CD1c-positive myeloid dendritic cell (primary cell): ENCODE data around the gene USP17L19.
"Not testable (repeated sequence)": the region's sequence is repeated elsewhere in the genome, so short reads cannot be mapped to it uniquely, and the experiment has no call there.

ENCODE experiments used
- DNase-seq: peaks from one replicate; pipeline ENCODE4 v3.0.0-alpha.2; 2016; ENCODE audit errors: extremely low spot score

The USP17L19 gene, protein sequence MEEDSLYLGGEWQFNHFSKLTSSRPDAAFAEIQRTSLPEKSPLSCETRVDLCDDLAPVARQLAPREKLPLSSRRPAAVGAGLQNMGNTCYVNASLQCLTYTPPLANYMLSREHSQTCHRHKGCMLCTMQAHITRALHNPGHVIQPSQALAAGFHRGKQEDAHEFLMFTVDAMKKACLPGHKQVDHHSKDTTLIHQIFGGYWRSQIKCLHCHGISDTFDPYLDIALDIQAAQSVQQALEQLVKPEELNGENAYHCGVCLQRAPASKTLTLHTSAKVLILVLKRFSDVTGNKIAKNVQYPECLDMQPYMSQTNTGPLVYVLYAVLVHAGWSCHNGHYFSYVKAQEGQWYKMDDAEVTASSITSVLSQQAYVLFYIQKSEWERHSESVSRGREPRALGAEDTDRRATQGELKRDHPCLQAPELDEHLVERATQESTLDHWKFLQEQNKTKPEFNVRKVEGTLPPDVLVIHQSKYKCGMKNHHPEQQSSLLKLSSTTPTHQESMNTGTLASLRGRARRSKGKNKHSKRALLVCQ

GRCh38 chr4:9253078-9253477 lies at the start of gene USP17L19:
Gene USP17L19 (plus strand): TSS chr4:9253378. CDS start chr4:9253378, 0 bp downstream.
- DNase-seq = not testable (repeated sequence)

DNA sequence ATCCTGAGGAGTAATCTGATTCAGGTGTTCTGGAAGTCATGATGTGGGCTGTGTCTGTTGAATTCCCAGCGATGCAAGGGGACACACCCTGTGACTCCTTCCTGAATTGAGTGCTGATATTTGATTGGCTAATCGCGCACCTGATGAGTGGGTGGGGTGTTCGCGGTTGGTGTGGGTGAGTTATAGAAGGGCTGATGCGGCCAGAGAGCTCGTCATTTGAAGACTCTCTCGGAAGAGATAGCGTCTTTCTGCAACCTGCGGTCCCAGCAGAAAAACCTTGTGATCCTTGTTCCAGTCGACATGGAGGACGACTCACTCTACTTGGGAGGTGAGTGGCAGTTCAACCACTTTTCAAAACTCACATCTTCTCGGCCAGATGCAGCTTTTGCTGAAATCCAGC lies 42.8 kb upstream of the USP17L19 start, which contains the start of gene USP17L10:
USP17L10 (plus strand) TSS at position 301 of the 400 bp plus-strand sequence; CDS start at position 301, 0 bp downstream.
- DNase-seq = not testable (repeated sequence)

DNA sequence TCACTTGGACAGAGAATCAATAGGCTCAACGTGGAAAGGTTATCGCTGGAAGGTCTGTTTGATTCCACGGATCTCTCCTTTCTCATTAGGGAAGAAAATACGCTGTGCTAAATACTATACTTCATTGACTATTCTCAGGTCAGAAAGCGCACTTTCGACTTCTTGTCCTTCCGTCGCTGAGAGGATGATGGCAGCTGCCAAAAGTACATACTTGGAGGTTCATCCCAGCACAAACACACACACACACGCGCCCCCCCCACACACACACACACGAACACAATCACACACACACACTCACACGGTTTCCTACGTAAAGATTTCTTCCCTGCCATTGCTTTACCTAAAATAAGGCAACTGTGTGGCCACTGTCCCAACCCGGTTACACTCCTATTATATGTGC lies 38.5 kb upstream of the USP17L19 start:
- DNase-seq = not testable (repeated sequence)

DNA sequence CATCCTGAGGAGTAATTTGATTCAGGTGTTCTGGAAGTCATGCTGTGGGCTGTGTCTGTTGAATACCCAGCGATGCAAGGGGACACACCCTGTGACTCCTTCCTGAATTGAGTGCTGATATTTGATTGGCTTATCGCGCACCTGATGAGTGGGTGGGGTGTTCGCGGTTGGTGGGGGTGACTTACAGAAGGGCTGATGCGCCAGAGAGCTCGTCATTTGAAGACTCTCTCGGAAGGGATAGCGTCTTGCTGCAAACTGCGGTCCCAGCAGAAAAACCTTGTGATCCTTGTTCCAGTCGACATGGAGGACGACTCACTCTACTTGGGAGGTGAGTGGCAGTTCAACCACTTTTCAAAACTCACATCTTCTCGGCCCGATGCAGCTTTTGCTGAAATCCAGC lies 38.1 kb upstream of the USP17L19 start, which contains the start of gene USP17L11:
USP17L11 (plus strand) TSS at position 301 of the 400 bp plus-strand sequence; CDS start at position 301, 0 bp downstream.
- DNase-seq = not testable (repeated sequence)

DNA sequence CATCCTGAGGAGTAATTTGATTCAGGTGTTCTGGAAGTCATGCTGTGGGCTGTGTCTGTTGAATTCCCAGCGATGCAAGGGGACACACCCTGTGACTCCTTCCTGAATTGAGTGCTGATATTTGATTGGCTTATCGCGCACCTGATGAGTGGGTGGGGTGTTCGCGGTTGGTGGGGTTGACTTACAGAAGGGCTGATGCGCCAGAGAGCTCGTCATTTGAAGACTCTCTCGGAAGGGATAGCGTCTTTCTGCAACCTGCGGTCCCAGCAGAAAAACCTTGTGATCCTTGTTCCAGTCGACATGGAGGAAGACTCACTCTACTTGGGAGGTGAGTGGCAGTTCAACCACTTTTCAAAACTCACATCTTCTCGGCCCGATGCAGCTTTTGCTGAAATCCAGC lies 33.3 kb upstream of the USP17L19 start, which contains the start of gene USP17L12:
USP17L12 (plus strand) TSS at position 301 of the 400 bp plus-strand sequence; CDS start at position 301, 0 bp downstream.
- DNase-seq = not testable (repeated sequence)

GRCh38 chr4:9224596-9224995 lies 28.6 kb upstream of the USP17L19 start, which contains the start of gene USP17L13:
Gene USP17L13 (plus strand): TSS chr4:9224896. CDS start chr4:9224896, 0 bp downstream.
- DNase-seq = not testable (repeated sequence)

DNA sequence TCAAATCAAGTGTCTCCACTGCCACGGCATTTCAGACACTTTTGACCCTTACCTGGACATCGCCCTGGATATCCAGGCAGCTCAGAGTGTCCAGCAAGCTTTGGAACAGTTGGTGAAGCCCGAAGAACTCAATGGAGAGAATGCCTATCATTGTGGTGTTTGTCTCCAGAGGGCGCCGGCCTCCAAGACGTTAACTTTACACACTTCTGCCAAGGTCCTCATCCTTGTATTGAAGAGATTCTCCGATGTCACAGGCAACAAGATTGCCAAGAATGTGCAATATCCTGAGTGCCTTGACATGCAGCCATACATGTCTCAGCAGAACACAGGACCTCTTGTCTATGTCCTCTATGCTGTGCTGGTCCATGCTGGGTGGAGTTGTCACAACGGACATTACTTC lies 22.9 kb upstream of the USP17L19 start:
- DNase-seq = not testable (repeated sequence)

GRCh38 chr4:9234085-9234484 lies 19.1 kb upstream of the USP17L19 start, which contains the start of gene USP17L15:
Gene USP17L15 (plus strand): TSS chr4:9234385. CDS start chr4:9234385, 0 bp downstream.
- DNase-seq = not testable (repeated sequence)

DNA sequence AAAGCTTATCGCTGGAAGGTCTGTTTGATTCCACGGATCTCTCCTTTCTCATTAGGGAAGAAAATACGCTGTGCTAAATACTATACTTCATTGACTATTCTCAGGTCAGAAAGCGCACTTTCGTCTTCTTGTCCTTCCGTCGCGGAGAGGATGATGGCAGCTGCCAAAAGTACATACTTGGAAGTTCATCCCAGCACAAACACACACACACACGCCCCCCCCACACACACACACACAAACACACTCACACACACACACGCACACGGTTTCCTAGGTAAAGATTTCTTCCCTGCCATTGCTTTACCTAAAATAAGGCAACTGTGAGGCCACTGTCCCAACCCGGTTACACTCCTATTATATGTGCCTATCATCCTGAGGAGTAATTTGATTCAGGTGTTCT lies 14.7 kb upstream of the USP17L19 start:
- not testable (repeated sequence) for DNase-seq

- DNase-seq = not testable (repeated sequence)
These were observed 9.6 kb upstream of the USP17L19 start, which contains the start of gene USP17L17 for GRCh38 chr4:9243579-9243978. Gene USP17L17 (plus strand): TSS chr4:9243879. CDS start chr4:9243879, 0 bp downstream.

DNA sequence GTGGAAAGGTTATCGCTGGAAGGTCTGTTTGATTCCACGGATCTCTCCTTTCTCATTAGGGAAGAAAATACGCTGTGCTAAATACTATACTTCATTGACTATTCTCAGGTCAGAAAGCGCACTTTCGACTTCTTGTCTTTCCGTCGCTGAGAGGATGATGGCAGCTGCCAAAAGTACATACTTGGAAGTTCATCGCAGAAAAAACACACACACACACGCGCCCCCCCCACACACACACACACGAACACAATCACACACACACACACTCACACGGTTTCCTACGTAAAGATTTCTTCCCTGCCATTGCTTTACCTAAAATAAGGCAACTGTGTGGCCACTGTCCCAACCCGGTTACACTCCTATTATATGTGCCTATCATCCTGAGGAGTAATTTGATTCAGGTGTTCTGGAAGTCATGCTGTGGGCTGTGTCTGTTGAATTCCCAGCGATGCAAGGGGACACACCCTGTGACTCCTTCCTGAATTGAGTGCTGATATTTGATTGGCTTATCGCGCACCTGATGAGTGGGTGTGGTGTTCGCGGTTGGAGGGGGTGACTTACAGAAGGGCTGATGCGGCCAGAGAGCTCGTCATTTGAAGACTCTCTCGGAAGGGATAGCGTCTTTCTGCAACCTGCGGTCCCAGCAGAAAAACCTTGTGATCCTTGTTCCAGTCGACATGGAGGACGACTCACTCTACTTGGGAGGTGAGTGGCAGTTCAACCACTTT lies 5.1 kb upstream of the USP17L19 start, which contains the start of gene USP17L18:
USP17L18 (plus strand) TSS at position 678 of the 728 bp plus-strand sequence; CDS start at position 678, 0 bp downstream.
- DNase-seq = peak; percentile 0

DNA sequence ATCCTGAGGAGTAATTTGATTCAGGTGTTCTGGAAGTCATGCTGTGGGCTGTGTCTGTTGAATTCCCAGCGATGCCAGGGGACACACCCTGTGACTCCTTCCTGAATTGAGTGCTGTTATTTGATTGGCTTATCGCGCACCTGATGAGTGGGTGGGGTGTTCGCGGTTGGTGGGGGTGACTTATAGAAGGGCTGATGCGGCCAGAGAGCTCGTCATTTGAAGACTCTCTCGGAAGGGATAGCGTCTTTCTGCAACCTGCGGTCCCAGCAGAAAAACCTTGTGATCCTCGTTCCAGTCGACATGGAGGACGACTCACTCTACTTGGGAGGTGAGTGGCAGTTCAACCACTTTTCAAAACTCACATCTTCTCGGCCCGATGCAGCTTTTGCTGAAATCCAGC lies 4.6 kb downstream of the USP17L19 start, which contains the start of gene USP17L20:
USP17L20 (plus strand) TSS at position 301 of the 400 bp plus-strand sequence; CDS start at position 301, 0 bp downstream.
- DNase-seq = not testable (repeated sequence)

GRCh38 chr4:9262572-9262971 lies 9.4 kb downstream of the USP17L19 start, which contains the start of gene USP17L21:
Gene USP17L21 (plus strand): TSS chr4:9262872. CDS start chr4:9262872, 0 bp downstream.
- DNase-seq = not testable (repeated sequence)

- DNase-seq = not testable (repeated sequence)
These were observed 14.1 kb downstream of the USP17L19 start, which contains the start of gene USP17L22 for GRCh38 chr4:9267319-9267718. Gene USP17L22 (plus strand): TSS chr4:9267619. CDS start chr4:9267619, 0 bp downstream.

DNA sequence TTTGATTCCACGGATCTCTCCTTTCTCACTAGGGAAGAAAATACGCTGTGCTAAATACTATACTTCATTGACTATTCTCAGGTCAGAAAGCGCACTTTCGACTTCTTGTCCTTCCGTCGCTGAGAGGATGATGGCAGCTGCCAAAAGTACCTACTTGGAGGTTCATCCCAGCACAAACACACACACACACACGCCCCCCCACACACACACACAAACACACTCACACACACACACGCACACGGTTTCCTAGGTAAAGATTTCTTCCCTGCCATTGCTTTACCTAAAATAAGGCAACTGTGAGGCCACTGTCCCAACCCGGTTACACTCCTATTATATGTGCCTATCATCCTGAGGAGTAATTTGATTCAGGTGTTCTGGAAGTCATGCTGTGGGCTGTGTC lies 18.5 kb downstream of the USP17L19 start:
- not testable (repeated sequence) for DNase-seq
